Sigmoid colon (tissue), 7 donors: ENCODE data around the gene RHEB. TPM values are rescaled to one million over a fixed set of nuclear protein-coding genes. Genes with fewer than 3 reads are reported as not detected.

Source experiments
- DNase-seq: peaks from one replicate; pipeline ENCODE4 v3.0.0-alpha.2; 2019
- H3K27ac ChIP-seq, 4 donors: fragments of 200-600 bp; sonication (generic); one replicate each; pipeline ENCODE4 v1.5.1; 2016 to 2019; ENCODE audit warnings: mild to moderate bottlenecking in 1 of 4
- H3K27me3 ChIP-seq, 3 donors: fragments of 200-600 bp; sonication (generic); one replicate each; pipeline ENCODE4 v1.5.1; 2019; ENCODE audit warnings: mild to moderate bottlenecking in 1 of 3
- H3K36me3 ChIP-seq, 4 donors: fragments of 200-600 bp; sonication (generic); one replicate each; pipeline ENCODE4 v1.5.1; 2016 to 2019
- H3K4me1 ChIP-seq, 4 donors: fragments of 200-600 bp; sonication (generic); one replicate each; pipeline ENCODE4 v1.5.1; 2017 to 2019
- H3K4me3 ChIP-seq, 4 donors: fragments of 200-600 bp; sonication (generic); one replicate each; pipeline ENCODE4 v1.5.1; 2017 to 2019; ENCODE audit warnings: mild to moderate bottlenecking in 2 of 4, moderate library complexity in 1 of 4
- H3K9me3 ChIP-seq, 4 donors: fragments of 200-600 bp in 3 of 4; sonication (generic) in 3 of 4; one replicate each; pipeline versions ENCODE4 v1.5.1 to v1.6.1; 2013 to 2019
- EP300 ChIP-seq, 4 donors: sonication (generic); formaldehyde crosslinking; IDR thresholded peaks; one replicate each; pipeline ENCODE4 v1.6.1; 2017; ENCODE audit warnings: antibody characterized with exemption in 4 of 4
- POLR2A ChIP-seq, 2 donors: fragments of 450-650 bp; IDR thresholded peaks; one replicate each; pipeline ENCODE4 v1.6.1; 2016; ENCODE audit warnings: antibody characterized with exemption in 2 of 2, mild to moderate bottlenecking in 2 of 2, moderate library complexity in 2 of 2
- POLR2AphosphoS5 ChIP-seq, 4 donors: sonication (generic); formaldehyde crosslinking; IDR thresholded peaks; one replicate each; pipeline ENCODE4 v1.6.1; 2017; ENCODE audit warnings: antibody characterized with exemption in 4 of 4
- WGBS, 2 donors: extraction: QIAGEN DNeasy Blood & Tissue Kit; methylation state at CpG; one replicate each; pipeline ENCODE4 v1.1.7; 2013; 5-methylcytosine and 5-hydroxymethylcytosine counted together
- intact Hi-C: fragments of 100-400 bp; cut with DNase I; formaldehyde crosslinking; loops from one replicate; pipeline ENCODE4 v1.15.1; 2023
- polyA plus RNA-seq, 3 donors: library from polyadenylated mRNA; stranded (reverse); fragments of 200-250 nt; gene quantifications; one replicate each; pipeline ENCODE4 v1.2.3, GENCODE V29; 2013
- total RNA-seq, 4 donors: library from RNA; depleted of rRNA; stranded (reverse); fragments of >200 nt; gene quantifications; one replicate each; pipeline ENCODE4 v1.1.0, GENCODE V29; 2016
- TF ChIP-seq, protein P1 (sequence below), 4 experiments: fragments of 450-650 bp in 3 of 4; fragments of 200-600 bp in 1 of 4; IDR thresholded peaks; one replicate each; pipeline ENCODE4 v1.5.1; 2016 to 2019; ENCODE audit warnings: antibody characterized with exemption in 4 of 4, mild to moderate bottlenecking in 3 of 4, moderate library complexity in 2 of 4
- donor health status: healthy with polysubstance abuse.
- donor health status: Bipolar disorder and iron deficiency.
- donor health status: healthy.

Gene RHEB
- total and polyA plus RNA-seq, 7 donors, result 48.3 to 162 (median 121) TPM

GRCh38 chr7:151503902-151504714 lies 15.6 kb downstream of the RHEB start:
- H3K27ac ChIP-seq, result peak overlapping the region; percentile 45 to 95 (median 82)
- H3K27me3 ChIP-seq, result no peaks in the 10 kb centered on the region
- H3K9me3 ChIP-seq, result no peaks in the 10 kb centered on the region
- H3K4me1 ChIP-seq, result peaks cover 0 to 96% (median 76%) of the 10 kb centered on the region in 4 donors
- 76 to 85% methylated on average over 7 of the region's 7 CpGs for WGBS, 2 donors
- intact Hi-C loops, result loop anchor here (2.0 kb wide), 1 partner anchor 43 kb away; no protein-coding TSS in a partner anchor
- H3K36me3 ChIP-seq, result no peaks in the 10 kb centered on the region
- peak; percentile 80 for DNase-seq
- no peak overlapping the region for H3K4me3 ChIP-seq
- peak in 1 of 4 donors; percentile 16 for TF ChIP-seq EP300 (IDR thresholded peaks at IDR 0.05)
- TF ChIP-seq, protein P1, sequence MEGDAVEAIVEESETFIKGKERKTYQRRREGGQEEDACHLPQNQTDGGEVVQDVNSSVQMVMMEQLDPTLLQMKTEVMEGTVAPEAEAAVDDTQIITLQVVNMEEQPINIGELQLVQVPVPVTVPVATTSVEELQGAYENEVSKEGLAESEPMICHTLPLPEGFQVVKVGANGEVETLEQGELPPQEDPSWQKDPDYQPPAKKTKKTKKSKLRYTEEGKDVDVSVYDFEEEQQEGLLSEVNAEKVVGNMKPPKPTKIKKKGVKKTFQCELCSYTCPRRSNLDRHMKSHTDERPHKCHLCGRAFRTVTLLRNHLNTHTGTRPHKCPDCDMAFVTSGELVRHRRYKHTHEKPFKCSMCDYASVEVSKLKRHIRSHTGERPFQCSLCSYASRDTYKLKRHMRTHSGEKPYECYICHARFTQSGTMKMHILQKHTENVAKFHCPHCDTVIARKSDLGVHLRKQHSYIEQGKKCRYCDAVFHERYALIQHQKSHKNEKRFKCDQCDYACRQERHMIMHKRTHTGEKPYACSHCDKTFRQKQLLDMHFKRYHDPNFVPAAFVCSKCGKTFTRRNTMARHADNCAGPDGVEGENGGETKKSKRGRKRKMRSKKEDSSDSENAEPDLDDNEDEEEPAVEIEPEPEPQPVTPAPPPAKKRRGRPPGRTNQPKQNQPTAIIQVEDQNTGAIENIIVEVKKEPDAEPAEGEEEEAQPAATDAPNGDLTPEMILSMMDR (IDR thresholded peaks at IDR 0.05), result no peak
- TF ChIP-seq POLR2AphosphoS5 (IDR thresholded peaks at IDR 0.05), result peak; percentile 41 to 70 (median 66)

DNA sequence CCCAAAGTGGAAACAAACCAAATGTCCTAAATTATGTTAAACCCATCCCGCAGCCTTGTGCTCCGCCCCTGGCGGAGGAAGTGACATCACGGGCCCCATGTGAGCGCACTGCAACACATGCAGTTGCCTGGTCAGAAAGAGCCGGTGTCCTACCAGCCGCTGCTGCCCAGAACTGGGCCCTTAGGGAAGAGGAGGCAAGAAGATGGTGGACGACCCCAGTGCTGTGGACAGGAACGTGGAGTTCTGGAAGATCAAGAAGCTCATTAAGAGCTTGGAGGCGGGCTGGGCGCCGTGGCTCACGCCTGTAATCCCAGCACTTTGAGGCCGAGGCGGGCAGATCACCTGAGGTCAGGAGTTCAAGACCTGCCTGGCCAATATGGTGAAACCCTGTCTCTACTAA lies 18.0 kb downstream of the RHEB start:
- WGBS, 2 donors, result 96 to 98% methylated on average over 15 of the region's 15 CpGs
- Histone ChIP-seq H3K36me3 (no peaks in the 10 kb centered on the region), H3K4me3 (no peak overlapping the region), H3K4me1 (peaks cover 0 to 92% (median 75%) of the 10 kb centered on the region in 4 donors), H3K9me3 (no peaks in the 10 kb centered on the region), H3K27ac (peak overlapping the region in 2 of 4 donors; percentile 94 to 95), H3K27me3 (no peaks in the 10 kb centered on the region)
- intact Hi-C loops, result no loop called here
- DNase-seq, result no peak
- TF ChIP-seq POLR2A (IDR thresholded peaks at IDR 0.05), result no peak
- TF ChIP-seq EP300 (IDR thresholded peaks at IDR 0.05), result no peak
- TF ChIP-seq POLR2AphosphoS5 (IDR thresholded peaks at IDR 0.05), result no peak
- TF ChIP-seq, protein P1 (IDR thresholded peaks at IDR 0.05), result no peak

GRCh38 chr7:151498495-151498894 lies 21.2 kb downstream of the RHEB start:
- H3K4me3 ChIP-seq, result no peak overlapping the region
- intact Hi-C loops, result no loop called here
- no peaks in the 10 kb centered on the region for H3K36me3 ChIP-seq
- peak overlapping the region in 1 of 4 donors; percentile 32 for H3K27ac ChIP-seq
- no peaks in the 10 kb centered on the region for H3K9me3 ChIP-seq
- peaks cover 0 to 91% (median 77%) of the 10 kb centered on the region in 4 donors for H3K4me1 ChIP-seq
- no peak for DNase-seq
- TF ChIP-seq EP300 (IDR thresholded peaks at IDR 0.05), result no peak
- TF ChIP-seq POLR2A (IDR thresholded peaks at IDR 0.05), result no peak
- TF ChIP-seq, protein P1 (IDR thresholded peaks at IDR 0.05), result no peak
- TF ChIP-seq POLR2AphosphoS5 (IDR thresholded peaks at IDR 0.05), result no peak
- H3K27me3 ChIP-seq, result no peaks in the 10 kb centered on the region
- WGBS, 2 donors, result 62 to 80% methylated on average over 5 of the region's 5 CpGs

- intact Hi-C loops, result no loop called here
- Histone ChIP-seq H3K4me3 (no peak overlapping the region), H3K27me3 (no peaks in the 10 kb centered on the region), H3K9me3 (no peaks in the 10 kb centered on the region), H3K27ac (peak overlapping the region in 1 of 4 donors; percentile 3), H3K4me1 (peaks cover 0 to 87% (median 74%) of the 10 kb centered on the region in 4 donors), H3K36me3 (no peaks in the 10 kb centered on the region)
- no peak for DNase-seq
- 97 to 98% methylated on average over 10 of the region's 10 CpGs for WGBS, 2 donors
- no peak for TF ChIP-seq EP300 (IDR thresholded peaks at IDR 0.05)
- no peak for TF ChIP-seq POLR2A (IDR thresholded peaks at IDR 0.05)
- TF ChIP-seq POLR2AphosphoS5 (IDR thresholded peaks at IDR 0.05), result no peak
- TF ChIP-seq, protein P1 (IDR thresholded peaks at IDR 0.05), result no peak
These were observed 22.3 kb downstream of the RHEB start for GRCh38 chr7:151497306-151497871.
